Mesendoderm (in vitro differentiated cells): ENCODE data around the gene KIAA0513.

Experiments
- DNase-seq: peaks from one replicate; pipeline ENCODE4 v3.0.0; 2013
- H2AK5ac ChIP-seq: 2 replicates; pipeline ENCODE4 v1.6.1; 2013; ENCODE audit warnings: low read length, inconsistent platforms
- H2BK120ac ChIP-seq: 2 replicates; pipeline ENCODE4 v1.6.1; 2013; ENCODE audit warnings: low read depth, mild to moderate bottlenecking, low read length, moderate library complexity, mixed read lengths
- H2BK15ac ChIP-seq: replicated peaks from 2 replicates; pipeline ENCODE4 v1.6.1; 2013; ENCODE audit warnings: low read depth, mild to moderate bottlenecking, moderate library complexity
- H2BK5ac ChIP-seq: 2 replicates; pipeline ENCODE4 v1.6.1; 2013; ENCODE audit warnings: low read length, inconsistent platforms
- H3K18ac ChIP-seq: 2 replicates; pipeline ENCODE4 v1.6.1; 2013; ENCODE audit warnings: mild to moderate bottlenecking, low read length, mixed read lengths
- H3K23ac ChIP-seq: one replicate; pipeline ENCODE4 v1.6.1; 2013; ENCODE audit warnings: low read length
- H3K27ac ChIP-seq: 2 replicates; pipeline ENCODE4 v1.5.1; 2013; ENCODE audit warnings: low read depth, mild to moderate bottlenecking, inconsistent platforms, low read length, moderate library complexity
- H3K27me3 ChIP-seq: 2 replicates; pipeline ENCODE4 v1.6.1; 2013; ENCODE audit warnings: low read length, control low read depth, mild to moderate bottlenecking, inconsistent platforms; ENCODE audit not compliant: insufficient read depth, poor library complexity
- H3K36me3 ChIP-seq: 2 replicates; pipeline ENCODE4 v1.6.1; 2013; ENCODE audit warnings: low read length, inconsistent platforms; ENCODE audit not compliant: control insufficient read depth, insufficient read depth
- H3K4ac ChIP-seq: one replicate; pipeline ENCODE4 v1.6.1; 2013; ENCODE audit warnings: low read depth, mild to moderate bottlenecking, low read length, moderate library complexity
- H3K4me1 ChIP-seq: 2 replicates; pipeline ENCODE4 v1.6.1; 2013; ENCODE audit warnings: low read depth, low read length, inconsistent platforms; ENCODE audit not compliant: control insufficient read depth
- H3K4me2 ChIP-seq: 2 replicates; pipeline ENCODE4 v1.6.1; 2013; ENCODE audit warnings: low read length
- H3K4me3 ChIP-seq: 2 replicates; pipeline ENCODE4 v1.5.1; 2013; ENCODE audit warnings: mild to moderate bottlenecking, low read length
- H3K56ac ChIP-seq: one replicate; pipeline ENCODE4 v1.6.1; 2013; ENCODE audit warnings: low read length
- H3K79me1 ChIP-seq: 2 replicates; pipeline ENCODE4 v1.6.1; 2013; ENCODE audit warnings: low read length, inconsistent platforms
- H3K79me2 ChIP-seq: 2 replicates; pipeline ENCODE4 v1.6.1; 2013; ENCODE audit warnings: mild to moderate bottlenecking, low read length; ENCODE audit not compliant: control insufficient read depth, insufficient read depth
- H3K9ac ChIP-seq: 2 replicates; pipeline ENCODE4 v1.6.1; 2013; ENCODE audit warnings: low read length, inconsistent platforms
- H4K5ac ChIP-seq: one replicate; pipeline ENCODE4 v1.6.1; 2013; ENCODE audit warnings: low read length
- H4K8ac ChIP-seq: one replicate; pipeline ENCODE4 v1.6.1; 2013; ENCODE audit warnings: low read depth, mild to moderate bottlenecking, control low read depth, low read length, moderate library complexity
- WGBS: extraction: QIAGEN DNeasy Blood & Tissue Kit; methylation state at CpG from one replicate; pipeline ENCODE4 v1.1.7; 2013; ENCODE audit warnings: low lambda C conversion rate, missing lambda C conversion rate; ENCODE audit not compliant: insufficient coverage; ENCODE audit errors: extremely low coverage; 5-methylcytosine and 5-hydroxymethylcytosine counted together

Gene KIAA0513

GRCh38 chr16:85123891-85124635 lies 96.5 kb downstream of the KIAA0513 start:
- Histone ChIP-seq H3K4me2 (no peak overlapping the region), H3K79me1 (no peaks in the 10 kb centered on the region), H4K8ac (no peak overlapping the region), H3K4ac (no peak overlapping the region), H2BK15ac (no peak overlapping the region), H3K4me3 (no peak overlapping the region), H3K79me2 (no peaks in the 10 kb centered on the region), H3K4me1 (no peaks in the 10 kb centered on the region), H2BK120ac (no peak overlapping the region), H3K23ac (no peak overlapping the region), H3K27me3 (no peaks in the 10 kb centered on the region), H3K36me3 (no peaks in the 10 kb centered on the region), H4K5ac (no peak overlapping the region), H3K56ac (no peak overlapping the region), H2AK5ac (peak overlapping the region; percentile 22), H3K27ac (no peak overlapping the region), H3K18ac (no peak overlapping the region), H2BK5ac (no peak overlapping the region), H3K9ac (no peak overlapping the region)
- DNase-seq, result peak; percentile 76
- WGBS, result no CpG with 5 or more reads among the region's 34 CpGs

GRCh38 chr16:85124636-85125346 lies 97.2 kb downstream of the KIAA0513 start:
- no peak overlapping the region for H3K4ac ChIP-seq
- no peaks in the 10 kb centered on the region for H3K27me3 ChIP-seq
- no peak overlapping the region for H3K23ac ChIP-seq
- WGBS, result no CpG with 5 or more reads among the region's 11 CpGs
- no peaks in the 10 kb centered on the region for H3K4me1 ChIP-seq
- no peak overlapping the region for H2BK15ac ChIP-seq
- no peak overlapping the region for H3K56ac ChIP-seq
- no peak overlapping the region for H3K4me3 ChIP-seq
- H2BK120ac ChIP-seq, result no peak overlapping the region
- no peak overlapping the region for H2BK5ac ChIP-seq
- DNase-seq, result no peak
- no peak overlapping the region for H3K18ac ChIP-seq
- H3K36me3 ChIP-seq, result no peaks in the 10 kb centered on the region
- no peak overlapping the region for H4K8ac ChIP-seq
- H4K5ac ChIP-seq, result no peak overlapping the region
- H2AK5ac ChIP-seq, result peak overlapping the region; percentile 22
- H3K4me2 ChIP-seq, result no peak overlapping the region
- no peaks in the 10 kb centered on the region for H3K79me2 ChIP-seq
- no peaks in the 10 kb centered on the region for H3K79me1 ChIP-seq
- H3K9ac ChIP-seq, result no peak overlapping the region
- H3K27ac ChIP-seq, result no peak overlapping the region

GRCh38 chr16:85125570-85126393 lies 98.2 kb downstream of the KIAA0513 start:
- no CpG with 5 or more reads among the region's 16 CpGs for WGBS
- Histone ChIP-seq H4K5ac (no peak overlapping the region), H3K4me3 (no peak overlapping the region), H3K4me2 (no peak overlapping the region), H3K18ac (no peak overlapping the region), H3K27me3 (no peaks in the 10 kb centered on the region), H3K4me1 (no peaks in the 10 kb centered on the region), H3K36me3 (no peaks in the 10 kb centered on the region), H2BK5ac (no peak overlapping the region), H3K56ac (no peak overlapping the region), H3K79me2 (no peaks in the 10 kb centered on the region), H3K79me1 (no peaks in the 10 kb centered on the region), H3K4ac (no peak overlapping the region), H2BK15ac (no peak overlapping the region), H3K9ac (no peak overlapping the region), H2BK120ac (no peak overlapping the region), H4K8ac (no peak overlapping the region), H2AK5ac (no peak overlapping the region), H3K27ac (no peak overlapping the region), H3K23ac (no peak overlapping the region)
- no peak for DNase-seq

GRCh38 chr16:85126394-85126704 lies 98.8 kb downstream of the KIAA0513 start:
- H3K27me3 ChIP-seq, result no peaks in the 10 kb centered on the region
- H2BK15ac ChIP-seq, result no peak overlapping the region
- H3K4ac ChIP-seq, result no peak overlapping the region
- H3K9ac ChIP-seq, result no peak overlapping the region
- no peak overlapping the region for H3K4me3 ChIP-seq
- no peak for DNase-seq
- H2AK5ac ChIP-seq, result no peak overlapping the region
- H3K4me1 ChIP-seq, result no peaks in the 10 kb centered on the region
- no peak overlapping the region for H3K27ac ChIP-seq
- H3K23ac ChIP-seq, result no peak overlapping the region
- WGBS, result no CpG with 5 or more reads among the region's 12 CpGs
- H2BK5ac ChIP-seq, result no peak overlapping the region
- H3K36me3 ChIP-seq, result no peaks in the 10 kb centered on the region
- no peak overlapping the region for H3K56ac ChIP-seq
- H3K18ac ChIP-seq, result no peak overlapping the region
- H2BK120ac ChIP-seq, result no peak overlapping the region
- no peak overlapping the region for H4K8ac ChIP-seq
- no peak overlapping the region for H3K4me2 ChIP-seq
- no peaks in the 10 kb centered on the region for H3K79me1 ChIP-seq
- H4K5ac ChIP-seq, result no peak overlapping the region
- H3K79me2 ChIP-seq, result no peaks in the 10 kb centered on the region

GRCh38 chr16:85126705-85127378 lies 99.2 kb downstream of the KIAA0513 start:
- DNase-seq, result peak; percentile 37
- Histone ChIP-seq H3K4me2 (no peak overlapping the region), H2BK5ac (no peak overlapping the region), H3K56ac (no peak overlapping the region), H3K36me3 (no peaks in the 10 kb centered on the region), H3K23ac (no peak overlapping the region), H4K5ac (no peak overlapping the region), H3K4me1 (no peaks in the 10 kb centered on the region), H4K8ac (no peak overlapping the region), H3K18ac (peak overlapping the region; percentile 52), H3K79me2 (no peaks in the 10 kb centered on the region), H2AK5ac (no peak overlapping the region), H3K4me3 (no peak overlapping the region), H3K9ac (no peak overlapping the region), H3K27me3 (no peaks in the 10 kb centered on the region), H2BK15ac (no peak overlapping the region), H3K27ac (no peak overlapping the region), H2BK120ac (no peak overlapping the region), H3K4ac (no peak overlapping the region), H3K79me1 (no peaks in the 10 kb centered on the region)
- WGBS, result no CpG with 5 or more reads among the region's 20 CpGs
